ENCODE data around the gene CALD1.

GRCh38 chr7:134781171-134781570 is 1.7 kb downstream of the CALD1 start:
- no peak for TF ChIP-seq POLR2A (IDR thresholded peaks at IDR 0.05)
- no peak for TF ChIP-seq CTCF (IDR thresholded peaks at IDR 0.05)

Measured in prostate gland (tissue), 2 donors.